ENCODE measurements around the gene OR6T1. TPM values are rescaled to one million over a fixed set of nuclear protein-coding genes. Genes with fewer than 3 reads are reported as not detected.
A peak's percentile ranks its signal among the peaks of the same experiment; 100 is the strongest.

OR6T1 gene
- total and polyA plus RNA-seq, 3 donors from 2014 or later: 0.71 TPM; not detected in 2

GRCh38 chr11:123973816-123974215, 30.2 kb upstream of the OR6T1 start:
- H3K4me1 ChIP-seq: no peaks in the 10 kb centered on the region
- DNase-seq: no peak
- H3K4me3 ChIP-seq: no peak overlapping the region
- intact Hi-C loops (cut with DNase I; ENCODE audit: low total_unique reads): no loop called here
- H3K27me3 ChIP-seq: no peaks in the 10 kb centered on the region
- 72 to 93% methylated on average over 1 of the region's 1 CpG for WGBS, 2 donors
- TF ChIP-seq CTCF (IDR thresholded peaks at IDR 0.05) (no peak), POLR2A (IDR thresholded peaks at IDR 0.05) (no peak)
- no peak overlapping the region for H3K27ac ChIP-seq
- H3K9me3 ChIP-seq: no peaks in the 10 kb centered on the region
- no peaks in the 10 kb centered on the region for H3K36me3 ChIP-seq (ENCODE audit: low read depth, missing control alignments)

- intact Hi-C loops (cut with DNase I; ENCODE audit: low total_unique reads): no loop called here
These were observed 13.1 kb upstream of the OR6T1 start for GRCh38 chr11:123956752-123957151.

GRCh38 chr11:123945132-123945531, 1.5 kb upstream of the OR6T1 start:
- WGBS, 2 donors: 26 to 43% methylated on average over 1 of the region's 1 CpG
- no peak for TF ChIP-seq CTCF (IDR thresholded peaks at IDR 0.05)
- no peak for TF ChIP-seq POLR2A (IDR thresholded peaks at IDR 0.05)
- H3K27me3 ChIP-seq: no peaks in the 10 kb centered on the region
- intact Hi-C loops (cut with DNase I; ENCODE audit: low total_unique reads): no loop called here
- no peaks in the 10 kb centered on the region for H3K9me3 ChIP-seq
- H3K4me1 ChIP-seq: peaks cover 7% of the 10 kb centered on the region
- no peaks in the 10 kb centered on the region for H3K36me3 ChIP-seq (ENCODE audit: low read depth, missing control alignments)
- peak overlapping the region in 1 of 2 donors; percentile 48 for H3K27ac ChIP-seq
- DNase-seq: no peak
- no peak overlapping the region for H3K4me3 ChIP-seq

More at GRCh38 chr11:123956752-123957151, 13.1 kb upstream of the OR6T1 start:
- no peak for DNase-seq
- Histone ChIP-seq H3K27me3 (no peaks in the 10 kb centered on the region), H3K9me3 (no peaks in the 10 kb centered on the region), H3K4me1 (no peaks in the 10 kb centered on the region), H3K4me3 (no peak overlapping the region), H3K36me3 (ENCODE audit: low read depth, missing control alignments) (no peaks in the 10 kb centered on the region), H3K27ac (no peak overlapping the region)
- TF ChIP-seq CTCF (IDR thresholded peaks at IDR 0.05) (no peak), POLR2A (IDR thresholded peaks at IDR 0.05) (no peak)

- DNase-seq: no peak
- H3K27me3 ChIP-seq: no peaks in the 10 kb centered on the region
- H3K27ac ChIP-seq: no peak overlapping the region
- 85 to 95% methylated on average over 4 of the region's 4 CpGs for WGBS, 2 donors
- intact Hi-C loops (cut with DNase I; ENCODE audit: low total_unique reads): no loop called here
- H3K36me3 ChIP-seq (ENCODE audit: low read depth, missing control alignments): no peaks in the 10 kb centered on the region
- no peak for TF ChIP-seq CTCF (IDR thresholded peaks at IDR 0.05)
- no peak for TF ChIP-seq POLR2A (IDR thresholded peaks at IDR 0.05)
- H3K9me3 ChIP-seq: no peaks in the 10 kb centered on the region
- H3K4me3 ChIP-seq: no peak overlapping the region
- peaks cover 7% of the 10 kb centered on the region for H3K4me1 ChIP-seq
These were observed 1.2 kb downstream of the OR6T1 start for GRCh38 chr11:123942413-123942812.

GRCh38 chr11:123939317-123939716, 4.3 kb downstream of the OR6T1 start, which contains the start of gene OR4D5:
Gene OR4D5, plus strand, starts transcription at chr11:123939617. Its CDS starts 0 bp downstream, at chr11:123939617.
- H3K9me3 ChIP-seq: no peaks in the 10 kb centered on the region
- intact Hi-C loops (cut with DNase I; ENCODE audit: low total_unique reads): no loop called here
- DNase-seq: no peak
- H3K4me1 ChIP-seq: no peaks in the 10 kb centered on the region
- H3K36me3 ChIP-seq (ENCODE audit: low read depth, missing control alignments): no peaks in the 10 kb centered on the region
- 85 to 89% methylated on average over 1 of the region's 1 CpG for WGBS, 2 donors
- H3K27ac ChIP-seq: peak within 1 kb of the TSS in 1 of 2 donors; percentile 41
- H3K4me3 ChIP-seq: no peak within 1 kb of the TSS
- H3K27me3 ChIP-seq: no peaks in the 10 kb centered on the region
- TF ChIP-seq CTCF (IDR thresholded peaks at IDR 0.05): no peak
- TF ChIP-seq POLR2A (IDR thresholded peaks at IDR 0.05): no peak
